Activated CD4-positive, CD25-positive, alpha-beta regulatory T cell treated with anti-CD3 and anti-CD28 coated beads, Interleukin-2, amount 50 U/mL, for 72 hours (primary cell): ENCODE results near the gene CIRBP.

ENCODE experiments used
- DNase-seq: peaks from one replicate; pipeline ENCODE4 v3.0.0; 2021

The CIRBP gene

GRCh38 chr19:1257475-1258162 lies 11.5 kb upstream of the CIRBP start:
- no peak for DNase-seq

GRCh38 chr19:1258163-1258492 lies 11.0 kb upstream of the CIRBP start:
- no peak for DNase-seq

- no peak for DNase-seq
Measured at GRCh38 chr19:1258707-1259205, 10.4 kb upstream of the CIRBP start.

GRCh38 chr19:1259206-1259875 lies 9.8 kb upstream of the CIRBP start:
- peak; percentile 72 for DNase-seq

- no peak for DNase-seq
Measured at GRCh38 chr19:1259876-1260748, 9.0 kb upstream of the CIRBP start.

DNA sequence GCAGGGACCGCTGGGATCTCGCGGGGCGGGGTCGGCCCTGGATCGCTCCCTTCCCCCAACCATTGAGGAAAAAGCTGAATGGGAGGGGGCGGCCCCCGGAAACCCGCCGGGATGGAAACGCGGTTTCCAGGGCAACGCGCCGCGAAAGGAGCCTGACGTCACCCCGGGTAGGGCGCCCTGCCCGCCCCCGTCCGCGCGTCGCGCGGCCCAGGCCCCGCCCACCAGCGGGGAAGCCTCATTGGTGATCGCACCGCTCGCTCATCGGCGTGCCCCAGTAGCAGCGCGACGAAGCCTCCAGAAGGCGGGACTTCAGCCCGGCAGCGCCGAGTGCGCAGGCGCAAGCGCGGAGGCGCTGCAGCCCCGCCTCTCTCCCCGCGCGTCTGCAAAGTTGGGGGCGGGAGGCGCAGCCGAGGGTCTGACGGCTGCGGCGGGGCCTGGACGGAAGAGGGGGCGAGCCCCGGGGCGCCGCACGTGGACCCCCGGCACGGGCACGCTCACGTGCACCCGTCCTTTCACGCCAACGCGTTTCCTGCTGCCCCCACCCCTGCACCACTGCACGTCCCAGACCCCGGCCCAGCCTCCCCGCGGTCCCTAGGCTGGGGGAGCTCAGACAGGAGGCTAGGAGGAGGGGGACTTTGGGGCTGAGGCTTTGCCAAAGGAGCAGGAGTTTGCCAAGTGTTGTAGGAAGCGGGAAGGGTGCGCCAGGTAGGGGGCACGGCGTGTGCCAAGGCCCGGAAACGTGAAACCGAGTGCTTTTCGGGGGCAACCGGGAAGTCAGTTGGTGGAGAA lies 8.2 kb upstream of the CIRBP start:
- peak; percentile 98 for DNase-seq

DNA sequence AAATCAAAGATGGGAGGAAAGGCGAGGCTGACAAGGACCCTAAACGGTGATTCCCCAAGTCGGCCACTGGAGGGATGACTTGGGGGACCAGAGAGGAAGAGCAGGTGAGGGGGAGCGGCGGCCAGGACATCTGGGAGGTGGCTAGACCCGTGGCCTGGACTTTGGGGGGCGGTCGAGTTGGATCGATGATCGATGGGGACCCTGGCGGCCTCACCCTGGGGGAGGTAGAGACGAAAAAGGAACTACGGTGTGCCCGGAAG lies 7.7 kb upstream of the CIRBP start:
- DNase-seq = no peak

DNA sequence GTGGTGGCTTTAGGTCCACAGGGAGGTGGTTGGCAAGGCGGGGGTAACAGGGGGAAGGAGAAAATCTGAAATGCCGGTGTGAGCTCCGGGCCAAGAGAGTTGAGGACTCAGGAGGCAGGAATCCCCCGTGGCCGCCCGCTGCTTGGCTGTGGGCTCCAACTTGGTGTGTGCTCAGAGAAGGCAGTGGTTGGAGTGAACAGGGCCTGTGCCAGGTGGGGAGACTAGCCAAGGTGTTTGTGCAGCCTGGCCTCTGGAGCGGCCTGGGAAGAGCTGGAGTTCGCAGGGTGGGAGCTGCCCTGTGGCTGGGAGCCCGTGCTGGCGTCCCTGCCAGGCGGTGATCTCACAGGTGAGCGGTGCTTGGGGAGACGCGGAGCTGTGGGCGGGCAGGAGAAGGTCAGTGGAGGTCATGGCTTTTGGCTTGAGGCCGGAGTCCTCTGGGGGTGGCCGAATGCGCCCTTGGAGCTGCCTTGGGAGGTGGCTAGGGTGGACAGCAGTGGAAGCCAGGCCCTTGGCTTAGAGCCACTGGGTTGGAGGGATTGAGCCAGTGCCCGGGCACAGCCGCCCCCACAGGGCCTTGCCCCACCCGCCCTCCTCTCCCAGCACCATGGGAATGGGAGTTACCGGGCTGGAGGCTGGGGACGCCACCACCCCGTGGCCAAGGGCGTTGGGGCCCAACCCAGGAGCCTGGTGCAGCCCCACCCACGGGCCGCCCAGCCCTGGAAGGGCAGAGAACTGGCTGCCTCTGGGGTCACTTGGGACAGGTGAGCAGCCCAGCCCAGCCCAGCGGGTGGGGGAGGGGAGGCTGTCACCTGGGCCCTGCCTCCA lies 7.1 kb upstream of the CIRBP start:
- DNase-seq = no peak

DNA sequence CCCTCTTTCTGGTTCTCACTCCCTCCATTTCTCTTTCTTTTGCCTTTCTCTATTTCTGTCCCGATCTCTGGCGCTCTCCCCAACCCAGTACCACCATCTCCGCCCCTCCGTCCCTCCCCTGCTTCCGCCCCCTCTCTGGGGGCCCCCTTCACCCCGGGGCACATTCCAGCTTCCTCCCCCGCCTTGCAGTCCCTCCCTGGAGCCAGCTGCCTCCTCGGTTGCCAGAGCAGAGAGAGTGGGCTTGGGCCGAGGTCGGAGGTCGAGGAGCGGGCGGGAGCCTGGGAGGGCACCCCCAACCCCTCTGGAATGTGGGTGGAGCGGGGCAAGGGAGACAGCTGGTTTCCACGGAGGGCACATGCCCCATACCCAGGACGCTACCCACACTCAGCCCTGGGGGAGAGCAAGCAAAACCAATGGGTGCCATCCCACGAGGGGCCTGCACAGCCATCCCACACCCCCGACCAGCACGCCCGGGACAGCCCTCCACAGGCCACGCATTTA lies 6.5 kb upstream of the CIRBP start:
- no peak for DNase-seq

DNA sequence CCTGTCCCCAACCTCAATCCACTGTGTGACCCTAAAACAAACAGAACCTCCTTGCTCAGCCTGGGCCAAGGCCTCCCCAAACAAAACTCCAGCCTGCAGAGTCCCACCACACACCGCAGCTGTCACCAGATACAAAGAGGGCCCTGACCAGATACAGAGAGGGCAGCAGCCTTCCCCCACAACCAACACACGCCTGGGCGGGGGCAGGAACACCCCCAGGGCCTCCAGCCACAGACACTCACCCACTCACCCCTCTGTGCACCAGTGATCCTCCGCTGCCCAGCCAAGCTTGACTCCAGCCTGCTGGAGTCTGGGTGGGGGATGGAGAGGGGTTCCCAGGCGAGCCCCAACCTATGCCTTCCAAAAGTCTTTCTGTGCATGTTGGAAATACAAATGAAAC lies 5.9 kb upstream of the CIRBP start:
- DNase-seq = no peak

DNA sequence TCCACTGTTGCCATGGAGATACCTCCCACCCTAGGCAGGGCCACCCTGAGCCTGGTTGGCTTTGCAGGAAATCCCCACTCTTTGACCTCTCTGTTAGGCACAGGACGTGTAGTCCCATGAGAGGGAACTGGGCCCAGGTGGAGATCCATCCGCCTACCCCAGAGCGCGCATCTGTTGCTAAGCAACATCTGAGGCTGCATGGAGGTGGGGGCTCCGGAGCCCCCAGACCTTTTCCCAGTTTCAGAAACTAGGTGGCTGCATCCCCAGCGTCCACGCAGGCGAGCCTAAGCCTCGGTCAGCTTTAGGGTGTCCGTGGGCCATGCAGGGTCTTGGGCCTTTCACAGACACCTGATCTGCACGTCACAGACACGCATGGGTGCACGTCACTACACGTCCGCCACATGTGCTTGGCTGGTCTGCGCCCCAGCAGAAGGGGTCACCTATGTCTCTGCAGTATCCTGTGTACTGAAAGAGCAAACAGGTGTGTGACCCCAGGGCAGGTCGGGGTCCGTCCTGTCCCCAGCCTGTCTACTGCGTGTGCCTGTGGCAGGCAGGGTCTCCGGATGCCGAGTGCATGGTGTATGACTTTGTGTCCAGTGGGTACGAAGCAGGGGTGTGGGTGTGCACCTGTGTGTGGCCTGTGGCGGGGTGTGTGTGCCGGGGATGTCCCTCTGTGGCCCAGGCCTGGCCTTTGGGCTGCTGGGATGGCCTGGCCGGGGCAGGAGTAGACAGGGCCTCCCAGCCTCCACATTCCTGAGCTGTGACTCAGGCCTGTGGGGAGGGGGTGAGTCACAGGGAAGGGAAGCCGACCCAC lies 4.1 kb upstream of the CIRBP start:
- no peak for DNase-seq

- DNase-seq = no peak
Measured at GRCh38 chr19:1265615-1266128, 3.5 kb upstream of the CIRBP start.

- peak; percentile 89 for DNase-seq
Measured at GRCh38 chr19:1266129-1266915, 2.8 kb upstream of the CIRBP start.

DNA sequence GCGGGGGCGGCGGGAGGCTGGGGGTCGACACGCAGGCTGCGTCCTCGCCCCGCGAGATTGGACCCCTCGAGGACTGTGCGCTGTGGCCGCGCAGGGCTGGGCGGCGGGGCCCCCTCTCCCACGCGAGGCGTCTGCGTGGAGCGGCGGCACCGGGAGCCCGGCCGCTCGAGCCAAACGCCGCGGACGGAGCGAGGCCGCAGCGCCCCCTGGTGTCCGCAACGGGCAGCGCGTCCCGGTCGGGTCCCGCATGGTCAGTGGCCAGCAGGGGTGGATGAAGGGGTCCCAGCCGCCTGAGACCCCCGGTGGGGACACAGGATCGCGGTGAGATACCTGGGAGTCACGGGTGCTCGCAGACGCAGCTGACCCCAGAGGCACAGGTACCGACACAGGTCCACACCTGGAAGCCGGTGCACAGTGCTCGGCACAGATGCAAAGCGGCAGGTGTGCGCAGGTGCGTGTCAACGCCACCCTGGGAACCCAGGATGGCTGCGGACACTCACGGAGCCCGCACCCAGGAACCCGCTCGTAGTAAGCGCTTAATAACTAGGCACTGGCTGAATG lies 2.1 kb upstream of the CIRBP start:
- peak; percentile 88 for DNase-seq

DNA sequence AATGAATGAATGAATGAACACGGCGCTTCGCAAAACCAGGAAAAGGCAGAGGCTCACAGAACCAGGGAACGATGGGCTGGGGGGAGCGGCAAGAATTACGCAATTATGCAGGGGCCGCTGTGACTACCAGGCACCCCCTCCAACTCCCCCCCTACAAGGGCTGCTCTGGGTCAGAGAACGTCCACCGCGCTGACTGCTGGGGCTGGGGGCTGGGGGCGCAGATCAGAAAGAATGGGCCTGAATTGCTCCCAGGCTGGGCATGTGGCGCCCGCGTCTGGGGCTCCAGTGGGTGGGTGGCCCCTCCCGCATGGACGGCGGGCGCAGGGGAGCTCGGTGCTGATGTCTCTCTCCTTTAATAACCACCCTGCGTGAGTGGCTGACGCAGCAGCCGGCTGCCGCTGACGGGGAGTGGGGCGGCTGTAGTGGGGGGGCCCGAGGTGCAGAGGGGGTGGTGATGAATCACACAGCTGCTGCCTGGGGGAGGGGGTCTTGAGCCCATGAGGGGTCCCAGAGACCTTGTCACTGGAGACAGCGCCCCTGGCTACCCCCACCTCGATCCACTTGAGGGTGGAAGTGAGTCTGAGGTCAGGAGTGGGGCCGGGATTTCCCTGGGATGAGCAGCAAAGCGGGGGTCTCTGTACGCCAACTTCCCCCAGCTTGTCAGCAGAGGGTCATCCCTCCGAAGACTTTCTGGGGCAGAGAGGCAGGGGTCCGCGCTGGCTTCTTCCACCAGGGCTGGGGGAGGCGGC lies 1.5 kb upstream of the CIRBP start:
- DNase-seq = no peak

GRCh38 chr19:1268226-1269064 lies 687 bp upstream of the CIRBP start:
- DNase-seq = no peak

- peak; percentile 88 for DNase-seq
Measured at GRCh38 chr19:1269478-1270212, 513 bp downstream of the CIRBP start.
